Stimulated activated CD4-positive, alpha-beta T cell treated with anti-CD3 and anti-CD28 coated beads, Interleukin-1b, Interleukin-23, amount 100 ng/mL, for 24 hours (primary cell): ENCODE data around the gene NEMP2.

Experiments used
- DNase-seq, 4 experiments: peaks; one replicate each; pipeline ENCODE4 v3.0.0-alpha.2; 2020; ENCODE audit warnings: low read depth in 4 of 4, low spot score in 1 of 4

Gene NEMP2

DNA sequence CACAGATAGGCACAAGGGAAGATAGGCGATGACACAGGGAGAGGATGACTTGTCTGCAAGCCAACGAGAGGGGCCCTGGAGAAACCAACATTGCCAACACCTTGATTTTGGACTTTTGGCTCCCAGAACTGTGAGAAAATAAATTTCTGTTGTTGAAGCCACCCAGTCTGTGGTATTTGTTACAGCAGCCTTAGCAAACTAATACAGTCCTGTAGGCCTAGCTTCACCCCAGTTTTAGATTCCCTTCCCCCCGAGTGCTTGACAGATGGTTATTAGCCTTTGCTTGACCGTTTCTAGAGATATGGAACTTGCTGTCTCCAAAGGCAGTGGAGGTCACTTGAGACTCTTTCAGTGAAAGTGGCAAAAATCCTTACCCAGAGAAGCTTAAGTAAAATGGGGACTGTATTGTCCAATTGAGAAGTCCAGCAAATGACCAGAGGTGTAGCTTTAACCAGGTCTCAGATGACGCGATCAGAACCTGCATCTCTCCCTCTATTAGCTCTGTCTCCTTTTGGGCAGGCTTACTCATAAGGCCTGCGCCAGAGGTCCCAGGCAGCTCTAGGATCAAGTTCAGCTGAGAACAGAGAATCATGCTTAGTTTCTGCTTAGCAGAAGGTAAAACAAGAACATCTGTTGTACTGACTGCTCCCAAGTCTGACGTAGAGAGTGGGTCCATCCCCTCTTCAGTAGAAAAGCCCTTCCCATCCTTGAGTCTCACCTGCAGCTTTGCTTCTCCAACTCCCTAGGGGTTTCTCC lies 76.0 kb downstream of the NEMP2 start:
- DNase-seq, result no peak

DNA sequence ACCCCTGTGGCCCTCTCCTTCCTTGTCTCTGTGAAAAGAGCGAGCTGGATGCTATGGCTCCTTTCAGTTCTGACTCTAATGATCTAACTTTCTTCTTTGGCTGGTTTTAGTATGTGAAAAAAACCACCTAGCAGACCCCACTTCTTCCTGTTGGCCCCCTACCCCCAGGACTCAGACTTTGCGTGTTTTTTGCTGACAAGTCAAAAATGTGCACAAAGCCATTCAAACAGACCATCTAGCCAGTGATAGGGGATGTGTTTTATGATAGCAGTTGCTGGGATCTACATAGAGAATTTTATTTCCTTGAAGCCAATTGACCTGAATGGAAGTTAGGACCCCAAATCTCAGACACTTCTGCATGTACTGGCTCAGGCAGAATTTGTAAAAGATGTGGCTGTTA lies 77.3 kb downstream of the NEMP2 start:
- no peak for DNase-seq

DNA sequence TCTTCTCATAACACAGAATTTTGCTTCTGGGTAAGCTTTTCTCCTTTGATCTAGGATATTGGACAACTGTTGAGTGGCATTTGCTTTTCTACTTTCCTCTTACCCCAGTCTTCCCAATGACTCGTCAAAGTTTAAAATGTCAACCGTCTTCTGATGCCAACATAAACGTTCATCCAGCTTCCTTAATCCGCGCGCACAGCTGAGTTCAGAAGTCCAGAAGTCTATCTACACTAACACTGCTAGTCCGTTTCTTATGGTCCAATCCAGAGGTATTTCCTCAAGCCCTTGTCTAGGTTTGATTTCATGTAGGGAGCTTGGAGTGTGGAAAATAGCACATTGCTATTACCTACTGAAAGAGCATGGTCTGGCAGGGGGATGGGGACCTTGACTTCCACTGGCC lies 77.7 kb downstream of the NEMP2 start:
- no peak for DNase-seq

DNA sequence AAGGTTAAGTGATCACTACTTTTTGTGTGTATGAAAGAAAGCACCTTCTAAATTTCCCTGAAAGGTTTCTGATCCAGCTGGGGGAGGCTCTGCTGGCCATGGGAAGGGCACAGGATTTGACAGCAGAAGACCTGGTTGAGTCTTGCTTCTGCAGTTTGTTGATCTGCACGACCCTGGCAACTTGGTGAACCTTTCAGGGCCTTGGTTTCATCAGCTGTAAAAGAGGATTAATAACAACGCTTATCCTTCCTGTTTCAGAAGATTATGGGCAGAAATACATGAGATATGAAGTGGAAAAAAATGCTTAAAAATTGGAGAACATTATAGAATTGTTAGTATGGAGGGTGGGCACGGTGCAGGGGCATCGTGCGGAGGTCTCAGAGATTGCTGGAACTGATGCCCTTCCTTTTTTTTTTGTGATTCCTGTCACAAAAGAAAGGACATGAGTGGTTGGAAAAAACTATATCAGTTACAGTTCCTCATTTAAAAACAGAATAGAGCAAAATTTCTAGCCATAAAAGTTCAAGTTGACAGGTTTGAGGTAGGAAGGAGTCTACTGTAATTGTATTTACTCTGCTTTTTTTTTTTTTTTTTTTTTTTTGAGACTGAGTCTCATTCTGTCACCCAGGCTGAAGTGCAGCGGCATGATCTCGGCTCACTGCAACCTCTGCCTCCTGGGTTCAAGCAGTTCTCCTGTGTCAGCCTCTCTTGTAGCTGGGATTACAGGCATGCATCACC lies 79.0 kb downstream of the NEMP2 start:
- no peak for DNase-seq

DNA sequence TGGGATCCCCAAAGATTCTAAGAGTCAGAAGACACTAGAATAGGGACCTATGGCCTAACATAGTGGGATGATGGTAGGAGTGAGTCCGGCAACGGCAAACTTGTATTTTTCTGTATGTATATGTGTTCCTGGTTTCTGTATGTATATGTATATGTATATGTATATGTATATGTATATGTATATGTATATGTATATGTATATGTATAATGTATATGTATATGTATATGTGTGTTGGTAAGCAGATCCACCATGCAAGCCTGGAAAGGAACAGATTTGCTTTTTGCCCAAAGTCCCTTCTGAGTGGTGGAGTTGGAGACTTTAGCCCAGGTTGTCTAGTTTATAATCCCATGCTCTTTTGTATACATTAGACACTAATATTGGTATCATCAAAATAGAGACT lies 79.7 kb downstream of the NEMP2 start:
- no peak for DNase-seq
